Breast epithelium (tissue), 3 donors: Measurements from ENCODE around the gene CRNN.

Experiments
- CTCF ChIP-seq, 3 donors: fragments of 450-650 bp; IDR thresholded peaks; one replicate each; pipeline ENCODE4 v1.5.1; 2016 to 2017; ENCODE audit warnings: antibody characterized with exemption in 3 of 3, mild to moderate bottlenecking in 3 of 3, moderate library complexity in 3 of 3
- POLR2A ChIP-seq: fragments of 450-650 bp; IDR thresholded peaks from one replicate; pipeline ENCODE4 v1.6.1; 2016; ENCODE audit warnings: antibody characterized with exemption, mild to moderate bottlenecking, moderate library complexity
- POLR2AphosphoS5 ChIP-seq, 3 donors: sonication (generic); formaldehyde crosslinking; IDR thresholded peaks; one replicate each; pipeline ENCODE4 v1.6.1; 2017; ENCODE audit warnings: antibody characterized with exemption in 3 of 3

- TF ChIP-seq CTCF (IDR thresholded peaks at IDR 0.05) (no peak), POLR2AphosphoS5 (IDR thresholded peaks at IDR 0.05) (no peak), POLR2A (no peak)
Measured at GRCh38 chr1:152359906-152360305, 54.2 kb downstream of the CRNN start, which contains the start of gene FLG2.
